HCT116 (cell line): ENCODE measurements around the gene FAM13C. TPM values are rescaled to one million over a fixed set of nuclear protein-coding genes. Genes with fewer than 3 reads are reported as not detected.

Experiments
- ATAC-seq: fragments of 200-7000 bp; cut with Tn5 transposase; 2 replicates; pipeline ENCODE4 v1.9.1; 2020; ENCODE audit warnings: mild to moderate bottlenecking, moderate library complexity
- BruUV-seq: library from RNA; stranded (reverse); fragments of 400-500 nt; replicated peaks from 2 replicates; lab custom pipeline; 2021; lab: Mats Ljungman, UMichigan
- CTCF ChIA-PET: fragments of 300-600 bp; sonication (Branson Sonifier 250); formaldehyde crosslinking; loops from one replicate; lab custom pipeline; 2021; ENCODE audit warnings: antibody characterized with exemption; lab: Charles Lee
- POLR2A ChIA-PET: fragments of 300-600, 350-600 bp; sonication (Branson Sonifier 250); formaldehyde crosslinking; loops from one replicate; lab custom pipeline; 2021; ENCODE audit warnings: antibody characterized with exemption; lab: Charles Lee
- RAD21 ChIA-PET, 2 experiments: fragments of 300-600 bp; sonication (Branson Sonifier 250); formaldehyde crosslinking; loops; one replicate each; lab custom pipeline; 2023; ENCODE audit warnings: low total read pairs in 2 of 2; ENCODE audit not compliant: uncharacterized antibody in 2 of 2, unreplicated experiment in 2 of 2, low non-redundant PET in 1 of 2; lab: Charles Lee
- DNase-seq: peaks from one replicate; pipeline ENCODE4 v3.0.0-alpha.2; 2010; ENCODE audit warnings: low read depth, low spot score
- H2AFZ ChIP-seq: fragments of 200-600 bp; shearing (Covaris generic), sonication (generic); 2 replicates; pipeline ENCODE4 v1.6.1; 2017; ENCODE audit warnings: low read depth, mixed run types, mixed read lengths, antibody characterized with exemption, low read length; ENCODE audit not compliant: poor library complexity, severe bottlenecking
- H3K27ac ChIP-seq: 2 replicates; pipeline ENCODE4 v1.5.1; 2012; ENCODE audit warnings: low read depth, low read length
- H3K27me3 ChIP-seq: fragments of 200-600 bp; sonication (generic); 2 replicates; pipeline ENCODE4 v1.6.1; 2016; ENCODE audit warnings: mixed run types, low read length, mixed read lengths; ENCODE audit not compliant: insufficient read depth
- H3K36me3 ChIP-seq, 2 experiments: fragments of 200-500 bp in 1 of 2; fragments of 200-600 bp in 1 of 2; sonication (Bioruptor generic) in 1 of 2; sonication (generic) in 1 of 2; 2 replicates each; pipeline versions ENCODE4 v1.5.1 to v1.6.1; 2014 to 2016; ENCODE audit warnings: low read length in 2 of 2, inconsistent platforms in 1 of 2, mixed read lengths in 1 of 2, mixed run types in 1 of 2; ENCODE audit not compliant: insufficient read depth in 2 of 2, control insufficient read depth in 1 of 2
- H3K4me1 ChIP-seq, 2 experiments: fragments of 200-600 bp in 1 of 2; sonication (generic) in 1 of 2; 2 replicates each; pipeline versions ENCODE4 v1.5.1 to v1.6.1; 2012 to 2017; ENCODE audit warnings: low read length in 2 of 2, inconsistent platforms in 1 of 2, mild to moderate bottlenecking in 1 of 2, mixed read lengths in 1 of 2, mixed run types in 1 of 2, moderate library complexity in 1 of 2; ENCODE audit not compliant: insufficient read depth in 2 of 2, control insufficient read depth in 1 of 2
- H3K4me2 ChIP-seq: fragments of 200-600 bp; sonication (generic); 2 replicates; pipeline ENCODE4 v1.6.1; 2017; ENCODE audit warnings: mixed run types, low read length, mixed read lengths
- H3K4me3 ChIP-seq, 2 experiments: fragments of 200-600 bp in 1 of 2; sonication (generic) in 1 of 2; replicated peaks in 1 of 2; 2 replicates each; pipeline ENCODE4 v1.5.1; 2011 to 2016; ENCODE audit warnings: low read length in 2 of 2, control low read depth in 1 of 2, low read depth in 1 of 2, mild to moderate bottlenecking in 1 of 2, mixed read lengths in 1 of 2, mixed run types in 1 of 2
- H3K79me2 ChIP-seq: fragments of 200-600 bp; sonication (generic); 2 replicates; pipeline ENCODE4 v1.6.1; 2017; ENCODE audit warnings: mild to moderate bottlenecking, mixed run types, low read length, moderate library complexity, mixed read lengths; ENCODE audit not compliant: insufficient read depth
- H3K9ac ChIP-seq: fragments of 200-600 bp; sonication (generic); 2 replicates; pipeline ENCODE4 v1.6.1; 2016; ENCODE audit warnings: low read length, mixed read lengths
- H3K9me2 ChIP-seq: fragments of 200-600 bp; sonication (generic), shearing (Covaris generic); 2 replicates; pipeline ENCODE4 v1.6.1; 2017; ENCODE audit warnings: mixed run types, mild to moderate bottlenecking, moderate library complexity; ENCODE audit not compliant: insufficient read depth
- H3K9me3 ChIP-seq, 2 experiments: fragments of 200-500 bp in 1 of 2; fragments of 200-600 bp in 1 of 2; sonication (Bioruptor generic) in 1 of 2; sonication (generic) in 1 of 2; 2 replicates each; pipeline ENCODE4 v1.6.1; 2014 to 2017; ENCODE audit warnings: low read length in 2 of 2, mixed read lengths in 2 of 2, inconsistent platforms in 1 of 2, low read depth in 1 of 2, mild to moderate bottlenecking in 1 of 2, mixed run types in 1 of 2, moderate library complexity in 1 of 2; ENCODE audit not compliant: control insufficient read depth in 1 of 2, insufficient read depth in 1 of 2
- H4K20me1 ChIP-seq: fragments of 200-600 bp; sonication (generic), shearing (Covaris generic); 2 replicates; pipeline ENCODE4 v1.6.1; 2017; ENCODE audit warnings: mixed run types, mild to moderate bottlenecking, moderate library complexity; ENCODE audit not compliant: insufficient read depth
- CBX3 ChIP-seq: IDR thresholded peaks from 2 replicates; pipeline ENCODE4 v1.6.1; 2012; ENCODE audit warnings: low read depth
- CEBPB ChIP-seq: IDR thresholded peaks from 2 replicates; pipeline ENCODE4 v1.6.1; 2012; ENCODE audit warnings: low read depth
- EGR1 ChIP-seq: IDR thresholded peaks from 2 replicates; pipeline ENCODE4 v1.6.1; 2012; ENCODE audit warnings: low read depth
- FOSL1 ChIP-seq: IDR thresholded peaks from 2 replicates; pipeline ENCODE4 v1.6.1; 2012; ENCODE audit warnings: low read depth
- MAX ChIP-seq: IDR thresholded peaks from 2 replicates; pipeline ENCODE4 v1.6.1; 2012
- POLR2A ChIP-seq: IDR thresholded peaks from 2 replicates; pipeline ENCODE4 v1.7.0; 2011; ENCODE audit warnings: borderline replicate concordance; ENCODE audit not compliant: insufficient read depth, insufficient read length; ENCODE audit errors: extremely low read depth
- POLR2AphosphoS5 ChIP-seq: IDR thresholded peaks from 2 replicates; pipeline ENCODE4 v1.6.1; 2011; ENCODE audit warnings: mild to moderate bottlenecking, low read depth, low read length, moderate library complexity
- TCF7L2 ChIP-seq: IDR thresholded peaks from 2 replicates; pipeline ENCODE4 v1.7.0; 2011; ENCODE audit warnings: borderline replicate concordance, inconsistent platforms; ENCODE audit not compliant: insufficient read depth, insufficient read length; ENCODE audit errors: extremely low read depth
- intact Hi-C: fragments of 100-400 bp; cut with micrococcal nuclease; formaldehyde crosslinking; loops from 2 replicates; pipeline ENCODE4 v1.10.0; 2022
- total RNA-seq: library from RNA; stranded (reverse); gene quantifications from one replicate; pipeline ENCODE4 v1.2.1, GENCODE V29; 2021; ENCODE audit not compliant: unreplicated experiment
- TF ChIP-seq, protein P1 (sequence below): IDR thresholded peaks from 2 replicates; pipeline ENCODE4 v1.6.1; 2012; ENCODE audit warnings: low read depth

FAM13C gene
- total RNA-seq, 1 experiment from 2014 or later: 0.42 TPM

GRCh38 chr10:59287587-59288255, 74.6 kb downstream of the FAM13C start:
- no TSS peak for BruUV-seq
- no peaks in the 10 kb centered on the region for H3K36me3 ChIP-seq
- peaks cover 17% of the 10 kb centered on the region; the same call in 1 of the 2 replicates for H3K27me3 ChIP-seq
- H3K4me1 ChIP-seq: no peaks in the 10 kb centered on the region
- H4K20me1 ChIP-seq: no peaks in the 10 kb centered on the region
- H3K4me2 ChIP-seq: no peak overlapping the region
- no peak overlapping the region for H3K27ac ChIP-seq
- DNase-seq (no peak), ATAC-seq (no peak)
- no peaks in the 10 kb centered on the region for H3K79me2 ChIP-seq
- CTCF ChIA-PET: no interaction called here
- RAD21 ChIA-PET: no interaction called here
- H3K4me3 ChIP-seq: no peak overlapping the region
- no peaks in the 10 kb centered on the region for H3K9me3 ChIP-seq
- H3K9me2 ChIP-seq: no peaks in the 10 kb centered on the region
- POLR2A ChIA-PET: no interaction called here
- H3K9ac ChIP-seq: no peak overlapping the region
- H2AFZ ChIP-seq: no peak overlapping the region
- intact Hi-C loops: no loop called here
- TF ChIP-seq FOSL1 (no peak), POLR2A (no peak), CEBPB (no peak), CBX3 (no peak), POLR2AphosphoS5 (no peak), MAX (no peak), EGR1 (no peak), TCF7L2 (no peak)
- TF ChIP-seq, protein P1, sequence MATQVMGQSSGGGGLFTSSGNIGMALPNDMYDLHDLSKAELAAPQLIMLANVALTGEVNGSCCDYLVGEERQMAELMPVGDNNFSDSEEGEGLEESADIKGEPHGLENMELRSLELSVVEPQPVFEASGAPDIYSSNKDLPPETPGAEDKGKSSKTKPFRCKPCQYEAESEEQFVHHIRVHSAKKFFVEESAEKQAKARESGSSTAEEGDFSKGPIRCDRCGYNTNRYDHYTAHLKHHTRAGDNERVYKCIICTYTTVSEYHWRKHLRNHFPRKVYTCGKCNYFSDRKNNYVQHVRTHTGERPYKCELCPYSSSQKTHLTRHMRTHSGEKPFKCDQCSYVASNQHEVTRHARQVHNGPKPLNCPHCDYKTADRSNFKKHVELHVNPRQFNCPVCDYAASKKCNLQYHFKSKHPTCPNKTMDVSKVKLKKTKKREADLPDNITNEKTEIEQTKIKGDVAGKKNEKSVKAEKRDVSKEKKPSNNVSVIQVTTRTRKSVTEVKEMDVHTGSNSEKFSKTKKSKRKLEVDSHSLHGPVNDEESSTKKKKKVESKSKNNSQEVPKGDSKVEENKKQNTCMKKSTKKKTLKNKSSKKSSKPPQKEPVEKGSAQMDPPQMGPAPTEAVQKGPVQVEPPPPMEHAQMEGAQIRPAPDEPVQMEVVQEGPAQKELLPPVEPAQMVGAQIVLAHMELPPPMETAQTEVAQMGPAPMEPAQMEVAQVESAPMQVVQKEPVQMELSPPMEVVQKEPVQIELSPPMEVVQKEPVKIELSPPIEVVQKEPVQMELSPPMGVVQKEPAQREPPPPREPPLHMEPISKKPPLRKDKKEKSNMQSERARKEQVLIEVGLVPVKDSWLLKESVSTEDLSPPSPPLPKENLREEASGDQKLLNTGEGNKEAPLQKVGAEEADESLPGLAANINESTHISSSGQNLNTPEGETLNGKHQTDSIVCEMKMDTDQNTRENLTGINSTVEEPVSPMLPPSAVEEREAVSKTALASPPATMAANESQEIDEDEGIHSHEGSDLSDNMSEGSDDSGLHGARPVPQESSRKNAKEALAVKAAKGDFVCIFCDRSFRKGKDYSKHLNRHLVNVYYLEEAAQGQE: no peak
- TF ChIP-seq, all 23 proteins: peak for 0
